ENCODE results near the gene AOC1.
"Not testable (repeated sequence)": the region's sequence is repeated elsewhere in the genome, so short reads cannot be mapped to it uniquely, and the experiment has no call there.

Gene AOC1, protein sequence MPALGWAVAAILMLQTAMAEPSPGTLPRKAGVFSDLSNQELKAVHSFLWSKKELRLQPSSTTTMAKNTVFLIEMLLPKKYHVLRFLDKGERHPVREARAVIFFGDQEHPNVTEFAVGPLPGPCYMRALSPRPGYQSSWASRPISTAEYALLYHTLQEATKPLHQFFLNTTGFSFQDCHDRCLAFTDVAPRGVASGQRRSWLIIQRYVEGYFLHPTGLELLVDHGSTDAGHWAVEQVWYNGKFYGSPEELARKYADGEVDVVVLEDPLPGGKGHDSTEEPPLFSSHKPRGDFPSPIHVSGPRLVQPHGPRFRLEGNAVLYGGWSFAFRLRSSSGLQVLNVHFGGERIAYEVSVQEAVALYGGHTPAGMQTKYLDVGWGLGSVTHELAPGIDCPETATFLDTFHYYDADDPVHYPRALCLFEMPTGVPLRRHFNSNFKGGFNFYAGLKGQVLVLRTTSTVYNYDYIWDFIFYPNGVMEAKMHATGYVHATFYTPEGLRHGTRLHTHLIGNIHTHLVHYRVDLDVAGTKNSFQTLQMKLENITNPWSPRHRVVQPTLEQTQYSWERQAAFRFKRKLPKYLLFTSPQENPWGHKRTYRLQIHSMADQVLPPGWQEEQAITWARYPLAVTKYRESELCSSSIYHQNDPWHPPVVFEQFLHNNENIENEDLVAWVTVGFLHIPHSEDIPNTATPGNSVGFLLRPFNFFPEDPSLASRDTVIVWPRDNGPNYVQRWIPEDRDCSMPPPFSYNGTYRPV

DNA sequence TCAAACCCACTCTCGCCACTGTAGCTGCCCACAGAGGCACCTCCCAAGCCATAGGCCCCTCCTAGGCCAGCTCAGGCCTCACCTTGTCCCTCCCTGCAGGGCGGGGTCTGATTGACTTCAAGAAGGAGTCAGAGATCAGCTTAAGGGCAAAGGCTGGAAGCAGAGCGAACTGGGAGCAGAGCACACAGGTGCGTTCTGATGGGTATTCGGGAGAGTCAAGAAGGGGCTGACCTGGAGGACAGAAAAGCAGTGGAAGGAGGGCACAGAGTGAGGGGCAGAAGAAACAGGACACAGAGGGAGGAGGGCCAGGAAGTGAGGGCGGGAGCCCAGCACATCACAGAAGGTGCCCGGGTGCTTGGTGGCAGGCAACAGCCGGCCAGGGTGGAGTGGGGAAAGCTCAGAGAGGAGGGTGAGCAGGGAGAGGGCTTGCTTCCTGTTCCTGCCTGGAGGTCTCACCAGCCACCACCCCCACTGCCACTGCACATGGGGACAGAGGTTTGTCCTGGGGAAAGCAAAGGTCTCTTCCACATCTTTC lies at the start of gene AOC1:
TSS of gene AOC1 (plus strand) at position 147 of the 535 bp plus-strand sequence. CDS start 3,954 bp downstream, outside the sequence.
- no peak for ATAC-seq

DNA sequence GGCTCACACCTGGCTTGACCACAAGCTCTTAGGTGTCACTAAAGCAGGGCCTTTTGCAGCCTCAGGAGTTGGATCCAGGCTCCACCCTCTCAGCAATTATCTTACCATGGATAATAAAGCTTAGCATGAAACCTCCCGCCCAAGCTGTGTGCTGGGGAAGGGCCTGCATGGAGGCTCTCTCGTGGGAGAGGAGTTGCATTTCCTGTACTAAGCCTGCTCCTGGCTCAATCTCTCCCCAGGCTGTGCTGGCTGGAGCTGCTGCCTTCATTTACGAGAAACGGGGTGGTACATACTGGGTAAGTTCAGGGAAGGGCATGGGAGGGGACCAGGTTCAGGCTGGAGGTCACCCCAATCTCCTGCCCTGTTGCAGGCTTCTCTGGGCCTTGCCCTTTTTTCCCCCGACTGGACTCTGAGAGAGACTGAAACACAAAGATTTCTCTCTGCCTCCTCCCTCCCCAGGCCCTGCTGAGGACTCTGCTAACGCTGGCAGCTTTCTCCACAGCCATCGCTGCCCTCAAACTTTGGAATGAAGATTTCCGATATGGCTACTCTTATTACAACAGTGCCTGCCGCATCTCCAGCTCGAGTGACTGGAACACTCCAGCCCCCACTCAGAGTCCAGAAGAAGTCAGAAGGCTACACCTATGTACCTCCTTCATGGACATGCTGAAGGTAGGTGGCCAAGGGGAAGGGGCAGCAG lies 49.0 kb upstream of the AOC1 start:
- ATAC-seq = no peak

DNA sequence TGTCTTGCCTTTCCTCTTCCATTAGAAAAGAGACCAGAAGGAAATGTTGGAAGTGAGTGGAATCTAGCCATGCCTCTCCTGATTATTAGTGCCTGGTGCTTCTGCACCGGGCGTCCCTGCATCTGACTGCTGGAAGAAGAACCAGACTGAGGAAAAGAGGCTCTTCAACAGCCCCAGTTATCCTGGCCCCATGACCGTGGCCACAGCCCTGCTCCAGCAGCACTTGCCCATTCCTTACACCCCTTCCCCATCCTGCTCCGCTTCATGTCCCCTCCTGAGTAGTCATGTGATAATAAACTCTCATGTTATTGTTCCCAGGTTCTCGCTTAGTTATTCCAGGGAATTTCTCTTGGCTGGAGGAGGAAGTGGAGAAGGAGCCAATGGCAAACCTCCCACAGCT lies 47.5 kb upstream of the AOC1 start:
- no peak for ATAC-seq

DNA sequence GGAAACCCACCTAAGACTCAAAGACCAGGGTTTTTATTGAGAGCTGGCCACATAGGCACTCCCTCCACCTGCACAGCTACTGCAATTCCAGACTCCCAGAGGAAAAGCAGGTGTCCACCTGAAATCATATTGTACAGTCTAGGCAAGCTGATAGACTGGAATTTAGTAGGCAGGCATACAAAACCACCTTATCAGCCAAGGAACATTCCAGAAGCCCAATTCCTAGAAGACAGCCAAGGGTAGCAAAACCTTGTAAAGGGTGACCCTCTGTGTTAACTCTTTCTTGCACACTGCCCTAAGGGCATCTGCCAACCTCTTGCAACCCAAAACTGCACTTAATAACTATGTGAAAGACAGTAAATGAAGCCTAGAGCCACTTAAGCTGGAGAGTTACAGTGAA lies 46.5 kb upstream of the AOC1 start:
- ATAC-seq = no peak

DNA sequence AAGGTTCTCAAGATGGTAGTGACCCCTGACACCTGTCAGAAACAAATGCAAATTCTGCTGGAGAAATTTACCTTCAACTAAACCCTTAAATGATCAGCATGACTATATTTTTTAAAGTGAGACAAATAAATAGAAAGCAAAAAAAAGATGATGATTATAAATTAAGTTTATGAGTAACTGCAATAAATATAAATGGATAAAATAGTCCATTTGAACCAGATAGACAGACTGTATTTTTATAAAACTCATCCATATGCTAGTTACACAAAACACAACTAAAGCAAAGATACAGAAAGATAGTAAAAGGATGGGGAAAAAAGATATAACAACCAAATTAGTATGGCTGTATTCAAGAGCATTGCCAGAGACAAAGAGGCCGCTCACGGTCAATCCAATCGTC lies 45.9 kb upstream of the AOC1 start:
- ATAC-seq = no peak

DNA sequence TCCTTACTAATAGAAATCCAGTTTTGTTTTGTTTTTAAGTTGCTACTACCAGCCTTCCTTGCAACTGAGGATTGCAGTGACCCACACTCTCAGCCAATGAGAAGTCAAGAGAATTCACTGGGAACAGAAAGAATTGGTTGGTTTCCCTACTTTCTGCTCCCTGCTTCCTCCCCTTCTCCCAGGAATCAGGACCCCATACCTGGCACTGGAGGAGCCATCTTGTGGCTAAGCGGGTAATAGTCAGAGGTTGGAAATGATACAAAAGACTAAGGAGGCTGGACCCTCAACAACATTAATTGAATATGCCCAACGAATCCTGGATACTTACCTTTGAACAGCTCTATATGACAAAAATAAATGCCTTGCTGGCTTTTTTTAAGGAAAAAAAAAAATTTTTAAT lies 45.5 kb upstream of the AOC1 start:
- ATAC-seq = no peak

DNA sequence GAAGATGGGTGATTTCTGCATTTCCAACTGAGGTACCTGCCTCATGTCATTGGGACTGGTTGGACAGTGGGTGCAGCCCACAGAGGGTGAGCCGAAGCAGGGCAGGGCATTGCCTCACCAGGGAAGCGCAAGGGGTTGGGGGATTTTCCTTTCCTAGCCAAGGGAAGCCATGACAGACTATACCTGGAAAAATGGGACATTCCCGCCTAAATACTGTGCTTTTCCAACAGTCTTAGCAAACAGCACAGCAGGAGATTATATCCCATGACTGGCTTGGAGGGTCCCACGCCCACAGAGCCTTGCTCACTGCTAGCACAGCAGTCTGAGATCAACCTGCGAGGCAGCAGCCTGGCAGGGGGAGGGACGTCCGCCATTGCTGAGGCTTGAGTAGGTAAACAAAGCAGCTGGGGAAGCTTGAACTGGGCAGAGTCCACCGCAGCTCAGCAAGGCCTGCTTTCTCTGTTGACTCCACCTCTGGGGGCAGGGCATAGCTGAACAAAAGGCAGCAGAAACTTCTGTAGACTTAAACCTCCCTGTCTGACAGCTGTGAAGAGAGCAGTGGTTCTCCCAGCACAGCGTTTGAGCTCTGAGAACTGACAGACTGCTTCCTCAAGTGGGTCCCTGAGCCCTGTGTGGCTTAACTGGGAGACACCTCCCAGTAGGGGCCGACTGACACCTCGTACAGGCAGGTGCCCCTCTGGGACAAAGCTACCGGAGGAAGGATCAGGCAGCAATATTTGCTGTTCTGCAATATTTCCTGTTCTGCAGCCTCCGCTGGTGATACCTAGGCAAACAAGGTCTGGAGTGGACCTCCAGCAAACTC lies 44.5 kb upstream of the AOC1 start:
- ATAC-seq = not testable (repeated sequence)

DNA sequence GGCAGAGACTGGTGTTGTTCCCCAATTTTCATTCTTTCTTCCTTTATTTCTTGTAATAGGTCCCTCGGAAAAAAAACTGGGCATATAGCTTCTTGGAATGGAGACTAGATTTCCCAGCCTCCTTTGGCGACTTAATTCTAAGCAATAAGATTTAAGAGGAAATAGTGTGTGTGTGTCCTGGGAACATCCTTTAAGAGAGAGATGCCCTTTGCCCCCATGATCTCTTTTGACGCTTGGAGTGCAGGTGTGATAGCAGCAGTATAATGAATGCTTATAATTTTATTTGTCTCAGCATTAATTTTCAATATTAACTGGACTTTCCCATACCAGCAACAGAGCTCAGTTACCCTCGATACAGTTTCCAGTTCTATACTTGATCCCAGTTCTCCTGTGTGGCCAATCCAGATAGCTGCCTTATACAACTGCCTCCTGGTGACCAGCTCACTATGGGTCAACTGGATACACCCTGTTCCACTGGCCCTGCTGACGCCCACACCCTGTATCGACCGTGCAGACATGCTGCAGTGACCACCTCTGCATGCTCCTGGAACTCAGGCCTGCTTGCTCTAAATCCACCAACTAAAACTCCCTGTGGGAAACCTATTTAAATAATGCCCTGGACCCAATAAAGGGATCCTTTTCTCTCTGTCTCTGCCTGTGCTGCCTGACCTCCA lies 37.9 kb upstream of the AOC1 start:
- no peak for ATAC-seq

DNA sequence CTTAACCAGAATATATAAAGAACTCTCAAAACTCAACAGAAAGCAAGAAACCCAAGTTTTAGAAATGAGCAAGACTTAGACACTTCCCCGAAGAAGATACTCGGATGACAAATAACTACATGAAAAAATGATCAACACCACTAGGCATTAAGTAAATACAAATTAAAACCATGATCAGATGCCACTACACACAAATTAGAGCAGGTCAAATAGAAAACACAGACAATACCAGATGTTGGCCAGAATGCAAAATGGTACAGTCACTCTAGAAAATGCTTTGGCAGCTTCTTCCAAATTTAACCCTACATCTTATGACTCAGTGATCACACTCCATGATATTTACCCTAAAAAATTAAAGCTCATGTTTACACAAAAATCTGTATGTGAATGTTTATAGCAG lies 33.3 kb upstream of the AOC1 start:
- no peak for ATAC-seq

DNA sequence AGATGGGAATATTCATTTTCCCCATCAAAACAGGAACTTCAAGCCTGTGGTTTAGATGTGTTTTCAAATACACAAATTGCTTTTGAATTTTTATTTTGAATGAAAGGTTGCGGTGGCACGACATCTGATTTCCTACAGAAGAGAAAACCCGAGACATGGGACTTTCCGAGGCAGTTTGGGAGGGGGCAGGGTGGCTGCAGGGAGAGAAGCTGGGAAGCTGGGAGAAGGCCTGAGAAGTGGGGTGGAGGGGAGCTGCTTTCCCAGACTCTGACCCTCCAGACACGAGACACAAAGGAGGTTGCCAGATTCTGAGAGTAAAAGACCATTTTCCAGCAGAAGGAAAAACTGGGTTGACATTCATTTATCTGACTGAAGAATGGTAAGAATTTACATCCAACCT lies 32.2 kb upstream of the AOC1 start:
- ATAC-seq = no peak

DNA sequence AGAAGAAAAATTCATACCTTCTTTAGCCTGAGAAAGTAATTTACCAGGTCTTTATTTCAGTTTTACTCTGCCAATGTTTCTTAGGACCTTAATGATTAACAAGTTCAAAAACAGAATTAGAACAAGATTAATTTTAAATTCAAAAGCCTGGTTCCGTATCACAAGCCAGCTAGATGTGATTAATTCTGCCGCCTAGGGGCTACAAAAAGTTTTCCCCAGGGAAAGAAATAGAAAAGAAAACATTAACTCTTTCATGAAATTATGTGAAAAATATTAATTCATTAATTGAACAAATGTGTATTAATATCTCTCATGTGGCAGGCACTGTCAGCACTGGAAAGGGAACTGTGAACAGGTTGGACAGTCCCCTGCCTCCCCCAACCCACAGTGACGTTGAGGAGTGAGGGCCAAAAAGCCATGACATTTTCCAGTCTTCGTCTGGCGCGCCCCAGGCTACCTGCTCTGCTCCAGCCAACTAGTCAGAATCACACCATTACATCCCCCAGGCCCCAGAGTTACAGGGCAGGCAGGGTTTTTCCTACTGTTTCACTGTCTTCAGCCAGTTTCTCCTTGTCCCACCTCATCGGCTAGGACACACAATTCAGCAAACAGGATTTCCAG lies 31.6 kb upstream of the AOC1 start:
- no peak for ATAC-seq

DNA sequence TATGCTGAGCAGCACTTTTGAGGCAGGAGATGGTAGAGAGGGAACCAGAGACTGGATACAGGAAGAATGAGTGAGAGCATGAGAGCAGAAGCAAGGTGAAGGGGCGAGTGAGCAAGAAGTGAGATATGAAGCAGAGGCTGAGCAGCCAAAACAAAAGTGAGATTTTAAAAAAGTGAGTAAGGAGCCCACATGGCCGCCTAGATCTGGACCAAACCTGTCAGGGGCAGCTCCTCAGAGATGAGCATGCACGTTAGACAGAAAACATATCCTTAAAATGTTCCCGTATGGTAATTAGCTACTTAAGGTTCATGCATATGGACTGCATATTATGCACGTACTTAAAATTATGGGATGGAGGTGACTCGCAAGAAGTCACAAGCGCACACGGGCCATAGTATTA lies 29.3 kb upstream of the AOC1 start:
- no peak for ATAC-seq

DNA sequence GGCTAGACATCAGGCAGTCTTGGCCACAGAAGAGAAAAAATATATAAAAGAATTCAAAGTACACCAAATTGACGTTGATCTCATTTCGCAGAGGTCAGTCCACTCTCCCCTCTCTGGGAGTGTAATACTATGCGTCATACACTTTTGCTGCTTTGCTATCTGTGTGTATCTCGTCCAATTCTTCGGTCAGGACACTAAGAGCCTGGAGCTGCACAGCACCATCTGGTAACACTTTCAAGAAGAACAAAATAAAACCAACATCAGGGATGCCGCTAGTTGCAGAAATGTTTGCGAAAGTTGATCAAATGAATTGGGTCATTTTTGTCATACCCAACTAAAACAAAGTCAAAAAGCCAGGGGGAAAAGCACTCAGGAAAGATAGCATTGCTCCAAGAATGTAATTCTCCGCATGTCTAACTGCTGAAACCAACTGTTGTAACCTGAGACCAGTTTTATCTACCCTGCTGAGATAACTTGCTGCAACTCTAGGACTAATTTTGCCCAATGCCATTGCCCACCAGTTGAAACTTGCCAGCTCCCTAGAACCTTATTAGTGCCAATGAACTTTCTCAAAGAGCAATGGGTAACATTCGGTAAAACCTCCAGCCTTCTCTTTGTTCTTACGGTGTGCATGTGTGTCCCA lies 28.7 kb upstream of the AOC1 start:
- no peak for ATAC-seq

DNA sequence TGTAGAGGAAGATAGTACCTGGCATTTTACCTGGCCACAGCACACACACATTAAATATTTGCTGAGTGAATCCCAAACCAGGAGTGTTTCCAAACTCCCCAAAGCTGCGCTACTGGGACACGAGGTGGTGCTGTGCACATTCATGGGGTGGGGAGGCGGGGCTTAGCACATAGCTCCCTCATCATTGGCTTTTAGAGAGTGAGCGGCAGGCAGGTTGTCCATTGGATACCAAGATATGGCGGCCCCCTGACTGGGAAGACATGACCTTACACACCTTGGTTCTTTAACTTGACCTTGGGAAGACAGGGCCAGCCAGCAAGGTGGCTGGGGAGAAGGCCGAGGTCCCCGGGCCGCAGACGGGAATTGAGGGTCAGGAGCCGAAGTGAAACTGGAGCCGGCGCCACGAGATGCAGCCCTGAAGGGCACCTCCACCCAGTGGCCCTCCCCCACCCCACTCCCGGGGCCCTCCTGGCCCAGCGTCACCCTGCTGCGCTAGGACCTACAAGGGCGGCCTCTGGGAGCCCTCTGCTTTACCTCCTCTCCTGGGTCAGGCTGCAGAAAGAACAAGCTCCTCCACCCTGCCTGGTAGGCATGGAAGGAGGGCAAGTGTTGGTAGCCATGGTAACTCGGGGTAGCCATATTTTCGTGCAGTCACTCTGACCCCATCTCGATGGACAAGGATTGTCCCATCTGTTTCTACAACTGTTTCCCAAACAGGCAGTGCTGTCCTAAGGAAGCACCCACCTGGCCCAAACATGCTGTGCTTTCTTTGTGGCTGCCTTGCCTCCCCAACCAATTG lies 27.7 kb upstream of the AOC1 start:
- ATAC-seq = no peak

DNA sequence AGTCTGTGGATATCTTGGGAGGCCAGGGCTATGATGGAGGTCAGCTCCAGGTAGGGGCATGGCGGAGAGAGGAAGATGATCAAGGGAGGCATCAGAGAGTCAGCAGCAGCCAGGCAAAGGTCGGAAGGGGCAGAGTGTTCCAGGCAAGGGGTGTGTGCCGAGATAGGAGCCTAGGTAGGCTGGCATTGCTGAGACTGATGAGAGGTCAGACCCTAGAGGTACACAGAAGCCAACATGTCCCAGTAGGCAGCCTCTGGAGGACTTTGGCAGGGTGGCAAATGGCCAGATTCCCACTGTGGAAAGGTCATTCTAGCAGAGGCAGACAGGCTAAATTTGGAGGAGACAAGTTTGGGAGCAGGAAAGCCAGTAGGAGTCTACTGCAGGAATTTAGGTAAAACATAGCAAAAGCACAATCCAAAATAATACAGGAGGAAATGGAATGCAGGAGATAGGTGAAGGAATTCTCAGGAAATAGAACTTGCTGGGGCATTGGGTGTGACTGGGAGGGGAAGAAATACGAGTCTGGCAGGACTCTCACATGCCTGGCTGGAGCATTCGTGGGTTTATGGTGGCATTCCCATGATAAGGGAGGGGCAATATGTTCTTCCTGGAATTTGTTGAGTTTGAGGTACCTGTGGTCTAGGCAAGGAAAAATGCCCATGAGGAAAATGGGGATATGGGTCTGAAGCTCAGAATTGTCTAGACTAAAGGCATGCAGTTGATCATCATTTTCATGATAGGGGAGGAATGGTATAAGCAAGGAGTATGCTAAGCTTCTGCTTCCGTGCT lies 26.1 kb upstream of the AOC1 start:
- ATAC-seq = no peak

DNA sequence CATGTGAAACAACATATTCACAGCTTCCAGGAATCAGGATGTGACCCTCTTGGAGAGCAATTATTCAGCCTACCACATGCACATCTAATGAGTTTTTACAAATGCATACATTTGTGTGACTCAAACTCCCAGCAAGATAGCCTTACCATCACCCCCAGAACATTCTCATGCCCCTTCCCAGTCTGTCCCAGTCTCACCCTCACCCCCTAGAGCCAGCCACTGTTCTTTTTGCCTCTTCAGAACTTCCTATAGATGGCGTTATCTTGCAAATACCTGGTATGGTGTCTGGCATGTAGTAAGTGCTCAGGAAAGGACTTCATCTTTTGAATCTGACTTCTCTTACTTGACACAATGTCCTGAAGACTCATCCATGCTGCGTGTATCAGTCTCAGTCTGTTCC lies 23.9 kb upstream of the AOC1 start:
- no peak for ATAC-seq

DNA sequence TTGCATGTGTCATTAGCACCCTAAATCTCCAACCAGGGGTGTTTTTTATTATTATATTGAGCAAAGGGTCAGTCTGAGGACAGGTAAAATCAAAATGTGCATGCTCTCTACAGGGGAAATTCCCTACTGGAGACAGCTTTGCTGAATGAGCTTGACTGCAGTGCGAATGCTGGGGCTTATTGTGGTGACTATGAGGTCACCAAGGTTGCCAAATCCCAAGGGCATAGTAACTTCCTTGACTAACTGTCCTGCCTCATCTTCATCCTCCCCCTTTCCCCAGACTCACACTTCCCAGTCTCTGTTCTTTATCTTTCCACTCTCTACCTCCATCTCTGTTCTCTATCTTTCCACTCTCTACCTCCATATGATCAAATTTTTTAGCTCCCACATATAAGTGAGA lies 22.9 kb upstream of the AOC1 start:
- ATAC-seq = no peak

DNA sequence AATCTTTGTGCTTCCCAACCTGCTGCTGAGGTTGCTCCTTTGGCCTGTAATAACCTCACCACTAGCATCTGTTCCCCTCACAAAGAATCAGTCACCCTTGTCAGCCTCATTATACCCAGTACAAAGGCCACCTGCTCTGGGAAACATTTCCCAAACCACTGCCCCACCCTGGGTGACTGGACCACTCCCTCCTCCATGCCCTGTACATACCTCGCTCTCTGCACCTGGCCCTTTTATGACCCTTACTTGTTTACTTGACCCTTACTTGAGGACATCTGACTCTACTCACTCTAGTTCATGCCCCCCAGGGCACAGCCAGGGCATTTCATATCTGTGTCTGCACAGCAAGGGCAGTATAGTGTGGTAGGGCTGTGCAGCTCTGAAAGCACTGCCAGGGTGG lies 21.4 kb upstream of the AOC1 start:
- ATAC-seq = no peak

DNA sequence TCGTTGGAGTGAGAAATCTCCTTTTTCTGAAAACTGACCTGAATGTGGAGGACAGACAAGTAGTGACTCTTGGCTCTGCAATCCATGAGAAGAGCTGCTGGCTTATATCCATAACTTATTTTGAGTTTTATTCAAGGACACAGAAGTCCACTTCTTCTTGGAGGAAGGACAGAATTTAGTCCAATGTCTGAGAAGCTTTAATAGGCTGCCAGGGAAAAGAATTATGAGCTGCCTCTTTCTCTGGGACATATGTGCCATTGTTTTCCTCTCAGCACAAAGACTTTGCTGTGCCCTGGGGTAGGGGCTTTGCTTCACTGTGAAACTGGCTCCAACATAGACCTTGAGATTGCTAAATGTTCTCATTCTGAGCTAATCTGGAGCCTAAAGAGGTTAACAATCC lies 20.5 kb upstream of the AOC1 start:
- no peak for ATAC-seq
